ENCODE measurements around the gene STK25. TPM values are rescaled to one million over a fixed set of nuclear protein-coding genes. Genes with fewer than 3 reads are reported as not detected.

Gene STK25
- total and polyA plus RNA-seq, 2 experiments from 2014 or later = 125 to 304 TPM

DNA sequence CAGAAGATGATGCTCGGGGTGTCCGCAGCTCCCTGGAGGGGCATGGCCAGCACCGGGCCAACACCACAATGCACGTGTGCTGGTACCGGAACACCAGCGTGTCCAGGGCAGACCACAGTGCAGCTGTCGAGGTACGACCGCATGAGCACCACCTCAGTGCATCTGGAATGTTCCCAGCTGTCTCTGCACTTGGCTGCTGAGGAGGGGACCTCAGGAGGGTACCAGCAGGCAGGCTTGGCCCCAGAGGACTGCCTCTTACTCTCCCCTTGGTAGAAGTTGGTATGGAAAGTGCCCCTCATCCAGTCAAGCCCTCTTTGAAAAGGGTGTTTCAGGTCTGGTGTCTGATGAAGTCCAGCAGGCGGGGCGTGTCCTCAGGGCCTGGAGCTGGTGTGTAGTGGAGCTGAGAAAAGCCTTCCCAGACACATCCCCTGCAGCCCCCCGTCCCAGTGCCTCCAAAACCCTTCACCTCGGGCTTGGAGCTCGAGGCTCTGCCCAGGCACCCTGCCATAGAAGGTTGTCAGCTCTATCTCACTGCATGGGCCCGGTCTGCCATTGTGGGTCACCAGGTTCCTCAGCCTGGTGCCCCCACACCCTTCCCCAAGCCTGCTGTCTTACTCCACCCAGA, 16.7 kb downstream of the STK25 start:
- no peak overlapping the region for H3K4me3 Mint-ChIP-seq
- H3K36me3 ChIP-seq (ENCODE audit: insufficient read depth) = no peaks in the 10 kb centered on the region
- H3K27ac ChIP-seq (ENCODE audit: low read depth) = no peak overlapping the region
- H3K9me2 ChIP-seq (ENCODE audit: insufficient read depth) = no peaks in the 10 kb centered on the region
- TF ChIP-seq, protein P1, sequence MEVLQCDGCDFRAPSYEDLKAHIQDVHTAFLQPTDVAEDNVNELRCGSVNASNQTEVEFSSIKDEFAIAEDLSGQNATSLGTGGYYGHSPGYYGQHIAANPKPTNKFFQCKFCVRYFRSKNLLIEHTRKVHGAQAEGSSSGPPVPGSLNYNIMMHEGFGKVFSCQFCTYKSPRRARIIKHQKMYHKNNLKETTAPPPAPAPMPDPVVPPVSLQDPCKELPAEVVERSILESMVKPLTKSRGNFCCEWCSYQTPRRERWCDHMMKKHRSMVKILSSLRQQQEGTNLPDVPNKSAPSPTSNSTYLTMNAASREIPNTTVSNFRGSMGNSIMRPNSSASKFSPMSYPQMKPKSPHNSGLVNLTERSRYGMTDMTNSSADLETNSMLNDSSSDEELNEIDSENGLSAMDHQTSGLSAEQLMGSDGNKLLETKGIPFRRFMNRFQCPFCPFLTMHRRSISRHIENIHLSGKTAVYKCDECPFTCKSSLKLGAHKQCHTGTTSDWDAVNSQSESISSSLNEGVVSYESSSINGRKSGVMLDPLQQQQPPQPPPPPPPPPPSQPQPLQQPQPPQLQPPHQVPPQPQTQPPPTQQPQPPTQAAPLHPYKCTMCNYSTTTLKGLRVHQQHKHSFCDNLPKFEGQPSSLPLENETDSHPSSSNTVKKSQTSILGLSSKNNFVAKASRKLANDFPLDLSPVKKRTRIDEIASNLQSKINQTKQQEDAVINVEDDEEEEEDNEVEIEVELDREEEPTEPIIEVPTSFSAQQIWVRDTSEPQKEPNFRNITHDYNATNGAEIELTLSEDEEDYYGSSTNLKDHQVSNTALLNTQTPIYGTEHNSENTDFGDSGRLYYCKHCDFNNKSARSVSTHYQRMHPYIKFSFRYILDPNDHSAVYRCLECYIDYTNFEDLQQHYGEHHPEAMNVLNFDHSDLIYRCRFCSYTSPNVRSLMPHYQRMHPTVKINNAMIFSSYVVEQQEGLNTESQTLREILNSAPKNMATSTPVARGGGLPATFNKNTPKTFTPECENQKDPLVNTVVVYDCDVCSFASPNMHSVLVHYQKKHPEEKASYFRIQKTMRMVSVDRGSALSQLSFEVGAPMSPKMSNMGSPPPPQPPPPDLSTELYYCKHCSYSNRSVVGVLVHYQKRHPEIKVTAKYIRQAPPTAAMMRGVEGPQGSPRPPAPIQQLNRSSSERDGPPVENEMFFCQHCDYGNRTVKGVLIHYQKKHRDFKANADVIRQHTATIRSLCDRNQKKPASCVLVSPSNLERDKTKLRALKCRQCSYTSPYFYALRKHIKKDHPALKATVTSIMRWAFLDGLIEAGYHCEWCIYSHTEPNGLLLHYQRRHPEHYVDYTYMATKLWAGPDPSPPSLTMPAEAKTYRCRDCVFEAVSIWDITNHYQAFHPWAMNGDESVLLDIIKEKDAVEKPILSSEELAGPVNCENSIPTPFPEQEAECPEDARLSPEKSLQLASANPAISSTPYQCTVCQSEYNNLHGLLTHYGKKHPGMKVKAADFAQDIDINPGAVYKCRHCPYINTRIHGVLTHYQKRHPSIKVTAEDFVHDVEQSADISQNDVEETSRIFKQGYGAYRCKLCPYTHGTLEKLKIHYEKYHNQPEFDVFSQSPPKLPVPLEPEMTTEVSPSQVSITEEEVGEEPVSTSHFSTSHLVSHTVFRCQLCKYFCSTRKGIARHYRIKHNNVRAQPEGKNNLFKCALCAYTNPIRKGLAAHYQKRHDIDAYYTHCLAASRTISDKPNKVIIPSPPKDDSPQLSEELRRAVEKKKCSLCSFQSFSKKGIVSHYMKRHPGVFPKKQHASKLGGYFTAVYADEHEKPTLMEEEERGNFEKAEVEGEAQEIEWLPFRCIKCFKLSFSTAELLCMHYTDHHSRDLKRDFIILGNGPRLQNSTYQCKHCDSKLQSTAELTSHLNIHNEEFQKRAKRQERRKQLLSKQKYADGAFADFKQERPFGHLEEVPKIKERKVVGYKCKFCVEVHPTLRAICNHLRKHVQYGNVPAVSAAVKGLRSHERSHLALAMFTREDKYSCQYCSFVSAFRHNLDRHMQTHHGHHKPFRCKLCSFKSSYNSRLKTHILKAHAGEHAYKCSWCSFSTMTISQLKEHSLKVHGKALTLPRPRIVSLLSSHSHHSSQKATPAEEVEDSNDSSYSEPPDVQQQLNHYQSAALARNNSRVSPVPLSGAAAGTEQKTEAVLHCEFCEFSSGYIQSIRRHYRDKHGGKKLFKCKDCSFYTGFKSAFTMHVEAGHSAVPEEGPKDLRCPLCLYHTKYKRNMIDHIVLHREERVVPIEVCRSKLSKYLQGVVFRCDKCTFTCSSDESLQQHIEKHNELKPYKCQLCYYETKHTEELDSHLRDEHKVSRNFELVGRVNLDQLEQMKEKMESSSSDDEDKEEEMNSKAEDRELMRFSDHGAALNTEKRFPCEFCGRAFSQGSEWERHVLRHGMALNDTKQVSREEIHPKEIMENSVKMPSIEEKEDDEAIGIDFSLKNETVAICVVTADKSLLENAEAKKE (CRISPR knock-in tag; IDR thresholded peaks at IDR 0.05) = no peak
- no peak for TF ChIP-seq EZH2 (IDR thresholded peaks at IDR 0.05; ENCODE audit: low read depth, unreplicated experiment)
- TF ChIP-seq ETS1 (IDR thresholded peaks at IDR 0.05) = no peak
- no peak for TF ChIP-seq NANOG (IDR thresholded peaks at IDR 0.05; ENCODE audit: borderline replicate concordance)
- TF ChIP-seq ZNF331 (CRISPR knock-in tag; IDR thresholded peaks at IDR 0.05; ENCODE audit: low read depth) = no peak
- no peak for TF ChIP-seq CTCF (conservative IDR thresholded peaks at IDR 0.05; ENCODE audit: low read depth in 2 of 2)
- no peak for TF ChIP-seq JUNB (IDR thresholded peaks at IDR 0.05; ENCODE audit: unreplicated experiment)
- TF ChIP-seq, protein P2, sequence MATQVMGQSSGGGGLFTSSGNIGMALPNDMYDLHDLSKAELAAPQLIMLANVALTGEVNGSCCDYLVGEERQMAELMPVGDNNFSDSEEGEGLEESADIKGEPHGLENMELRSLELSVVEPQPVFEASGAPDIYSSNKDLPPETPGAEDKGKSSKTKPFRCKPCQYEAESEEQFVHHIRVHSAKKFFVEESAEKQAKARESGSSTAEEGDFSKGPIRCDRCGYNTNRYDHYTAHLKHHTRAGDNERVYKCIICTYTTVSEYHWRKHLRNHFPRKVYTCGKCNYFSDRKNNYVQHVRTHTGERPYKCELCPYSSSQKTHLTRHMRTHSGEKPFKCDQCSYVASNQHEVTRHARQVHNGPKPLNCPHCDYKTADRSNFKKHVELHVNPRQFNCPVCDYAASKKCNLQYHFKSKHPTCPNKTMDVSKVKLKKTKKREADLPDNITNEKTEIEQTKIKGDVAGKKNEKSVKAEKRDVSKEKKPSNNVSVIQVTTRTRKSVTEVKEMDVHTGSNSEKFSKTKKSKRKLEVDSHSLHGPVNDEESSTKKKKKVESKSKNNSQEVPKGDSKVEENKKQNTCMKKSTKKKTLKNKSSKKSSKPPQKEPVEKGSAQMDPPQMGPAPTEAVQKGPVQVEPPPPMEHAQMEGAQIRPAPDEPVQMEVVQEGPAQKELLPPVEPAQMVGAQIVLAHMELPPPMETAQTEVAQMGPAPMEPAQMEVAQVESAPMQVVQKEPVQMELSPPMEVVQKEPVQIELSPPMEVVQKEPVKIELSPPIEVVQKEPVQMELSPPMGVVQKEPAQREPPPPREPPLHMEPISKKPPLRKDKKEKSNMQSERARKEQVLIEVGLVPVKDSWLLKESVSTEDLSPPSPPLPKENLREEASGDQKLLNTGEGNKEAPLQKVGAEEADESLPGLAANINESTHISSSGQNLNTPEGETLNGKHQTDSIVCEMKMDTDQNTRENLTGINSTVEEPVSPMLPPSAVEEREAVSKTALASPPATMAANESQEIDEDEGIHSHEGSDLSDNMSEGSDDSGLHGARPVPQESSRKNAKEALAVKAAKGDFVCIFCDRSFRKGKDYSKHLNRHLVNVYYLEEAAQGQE (IDR thresholded peaks at IDR 0.05; ENCODE audit: unreplicated experiment) = no peak
- no peak for TF ChIP-seq POLR2AphosphoS5 (IDR thresholded peaks at IDR 0.05; ENCODE audit: low read depth)
- TF ChIP-seq ZNF114 (CRISPR knock-in tag; IDR thresholded peaks at IDR 0.05) = no peak
- no peak for TF ChIP-seq CREB1 (CRISPR knock-in tag; IDR thresholded peaks at IDR 0.05; ENCODE audit: low read depth)
- no peak for TF ChIP-seq STAT1 (IDR thresholded peaks at IDR 0.05; ENCODE audit: unreplicated experiment)
- no peak for TF ChIP-seq EZH2phosphoT487 (IDR thresholded peaks at IDR 0.05; ENCODE audit: unreplicated experiment)
- H3K9me3 Mint-ChIP-seq = no peaks in the 10 kb centered on the region; the same call in 2 of the 3 replicates
- H3K4me1 Mint-ChIP-seq = peaks cover 4% of the 10 kb centered on the region; the same call in 1 of the 3 replicates
- H3K27me3 ChIP-seq (ENCODE audit: insufficient read depth) = no peaks in the 10 kb centered on the region
- H3K27ac Mint-ChIP-seq = no peak overlapping the region
- H3K27me3 Mint-ChIP-seq (ENCODE audit: insufficient read depth, low read depth, poor library complexity) = peaks cover 17% of the 10 kb centered on the region
- H2AFZ ChIP-seq = no peak overlapping the region
- H3K79me2 ChIP-seq (replicated peaks; ENCODE audit: insufficient read depth) = no peaks in the 10 kb centered on the region
- H4K20me1 ChIP-seq (replicated peaks; ENCODE audit: insufficient read depth) = no peaks in the 10 kb centered on the region
- no peak overlapping the region for H3K4me2 ChIP-seq
- no peaks in the 10 kb centered on the region; the same call in 1 of the 2 replicates for H3F3A ChIP-seq (replicated peaks; ENCODE audit: low read depth)
- ATAC-seq (peak; percentile 6; the same call in 2 of the 3 replicates), DNase-seq (ENCODE audit: low spot score) (no peak)
- H3K4me3 ChIP-seq = no peak overlapping the region
- peaks cover 23% of the 10 kb centered on the region for H3K36me3 Mint-ChIP-seq (ENCODE audit: low read depth)
- H3K4me1 ChIP-seq (ENCODE audit: insufficient read depth) = no peaks in the 10 kb centered on the region
